ENCODE data around the gene CNOT3. TPM values are rescaled to one million over a fixed set of nuclear protein-coding genes. Genes with fewer than 3 reads are reported as not detected.

Gene CNOT3
- total and polyA plus RNA-seq, 4 experiments from 2014 or later, result 3.3 to 82.3 (median 50.5) TPM

DNA sequence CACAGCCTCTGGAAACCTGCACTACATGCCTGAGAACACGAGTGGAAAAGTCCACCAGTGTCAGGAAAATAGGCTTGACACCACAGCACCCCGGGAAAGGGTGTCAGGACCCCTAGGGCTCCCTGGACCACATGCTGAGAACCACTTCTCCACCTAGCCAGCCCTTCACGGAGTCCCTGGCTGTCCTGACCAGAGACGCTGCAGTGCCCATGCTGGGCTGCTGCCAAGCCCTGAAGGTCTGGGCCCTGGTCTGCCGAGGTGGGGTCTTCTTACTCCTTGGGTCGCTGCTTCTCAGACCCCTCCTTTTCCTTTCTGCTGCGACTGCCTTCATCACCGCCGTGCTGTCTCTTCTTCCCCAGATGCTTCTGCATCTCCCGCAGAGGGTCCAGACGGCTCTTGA is 18.9 kb downstream of the CNOT3 start:
- Mint-ChIP-seq H3K27me3 (no peaks in the 10 kb centered on the region), H3K36me3 (peaks cover 29 to 63% of the 10 kb centered on the region in 2 donors), H3K9me3 (no peaks in the 10 kb centered on the region), H3K4me1 (peaks cover 37 to 70% (median 52%) of the 10 kb centered on the region in 4 donors), H3K4me3 (no peak overlapping the region), H3K27ac (peak overlapping the region in 2 of 7 donors; percentile 6 to 55)
- ChIA-PET POLR2A (ENCODE audit: partially characterized antibody) (interaction anchor here (2.1 to 7.8 kb wide), 4 partner anchors 9 to 35 kb away, joined by 7 to 131 read pairs (median 10); partner anchors contain the start of genes CNOT3, MBOAT7 and TSEN34), CTCF (ENCODE audit: partially characterized antibody) (no interaction called here)
- Histone ChIP-seq H3K4me3 (ENCODE audit: low read length in 2 of 2) (no peak overlapping the region), H3K27ac (ENCODE audit: low read depth, low read length) (no peak overlapping the region), H3K27me3 (ENCODE audit: insufficient read depth, low read length) (no peaks in the 10 kb centered on the region), H3K4me1 (ENCODE audit: insufficient read depth, low read length) (peaks cover 63% of the 10 kb centered on the region), H3K36me3 (ENCODE audit: insufficient read depth, low read length) (peaks cover 66% of the 10 kb centered on the region), H3K9me3 (ENCODE audit: control insufficient read depth in 1 of 2, low read length in 2 of 2) (no peaks in the 10 kb centered on the region)
- DNase-seq, result no peak
- intact Hi-C loops (cut with micrococcal nuclease), result no loop called here

DNA sequence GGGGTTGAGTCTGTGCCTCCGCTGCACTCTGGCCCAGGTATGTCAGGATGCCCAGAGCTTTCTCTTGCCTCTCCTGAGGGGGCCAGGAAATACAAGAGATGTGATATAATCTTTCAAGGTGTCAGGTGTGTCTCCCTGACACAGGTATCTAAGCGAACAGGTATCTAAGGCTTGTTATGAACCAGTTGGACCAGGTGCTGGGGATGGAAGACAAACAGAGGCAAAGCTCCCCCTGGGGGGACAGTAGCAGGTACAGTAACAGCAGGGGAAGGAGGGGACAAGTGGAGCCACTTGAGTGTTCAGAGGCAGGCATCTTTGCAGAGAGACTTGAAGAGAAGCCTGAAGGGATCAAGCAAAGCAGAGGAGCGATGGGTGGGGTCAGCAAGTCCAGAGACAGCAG is 19.4 kb downstream of the CNOT3 start:
- H3K27ac ChIP-seq (ENCODE audit: low read depth, low read length), result no peak overlapping the region
- DNase-seq, result no peak
- POLR2A ChIA-PET (ENCODE audit: partially characterized antibody), result interaction anchor here (0.6 to 7.8 kb wide), 6 partner anchors 9 to 42 kb away, joined by 3 to 131 read pairs (median 10); partner anchors contain the start of genes CNOT3, MBOAT7, PRPF31 and TFPT
- no peaks in the 10 kb centered on the region for H3K9me3 ChIP-seq (ENCODE audit: control insufficient read depth in 1 of 2, low read length in 2 of 2)
- H3K4me3 ChIP-seq (ENCODE audit: low read length in 2 of 2), result no peak overlapping the region
- H3K4me1 ChIP-seq (ENCODE audit: insufficient read depth, low read length), result peaks cover 67% of the 10 kb centered on the region
- CTCF ChIA-PET (ENCODE audit: partially characterized antibody), result no interaction called here
- intact Hi-C loops (cut with micrococcal nuclease), result no loop called here
- H3K4me1 Mint-ChIP-seq, result peaks cover 37 to 75% (median 54%) of the 10 kb centered on the region in 4 donors
- no peaks in the 10 kb centered on the region for H3K27me3 Mint-ChIP-seq
- H3K9me3 Mint-ChIP-seq, result no peaks in the 10 kb centered on the region
- peaks cover 61% of the 10 kb centered on the region for H3K36me3 ChIP-seq (ENCODE audit: insufficient read depth, low read length)
- peak overlapping the region in 6 of 8 donors; percentile 29 to 54 (median 48) for H3K4me3 Mint-ChIP-seq
- H3K27me3 ChIP-seq (ENCODE audit: insufficient read depth, low read length), result no peaks in the 10 kb centered on the region
- H3K27ac Mint-ChIP-seq, result peak overlapping the region; percentile 30 to 86 (median 57)
- peaks cover 26 to 59% of the 10 kb centered on the region in 2 donors for H3K36me3 Mint-ChIP-seq

DNA sequence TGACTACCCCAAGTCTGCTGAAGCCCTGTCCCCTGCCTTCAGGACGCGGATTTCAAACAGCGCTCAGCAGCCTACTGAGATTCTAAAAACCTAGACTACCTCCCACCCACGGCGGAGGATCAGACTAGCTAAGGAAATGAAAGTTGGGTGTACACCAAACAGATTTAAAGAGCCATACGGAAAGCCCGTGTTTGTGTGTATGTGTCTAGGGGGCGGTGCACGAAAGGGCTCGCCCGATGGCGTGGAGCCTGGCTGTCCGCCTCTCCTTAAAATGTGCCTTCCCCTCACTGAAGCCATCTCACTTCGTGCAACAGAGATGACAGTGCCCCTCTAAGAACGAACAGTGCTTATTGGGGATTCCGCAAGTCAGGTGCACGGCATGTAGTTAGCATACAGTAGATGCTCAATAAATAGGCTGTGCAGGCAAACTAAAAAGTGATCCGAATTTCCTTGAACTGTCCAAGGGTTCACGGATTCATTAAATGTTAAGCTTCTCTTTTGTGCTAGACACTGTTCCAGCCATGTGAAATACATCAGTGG is 21.3 kb downstream of the CNOT3 start:
- Histone ChIP-seq H3K36me3 (ENCODE audit: insufficient read depth, low read length) (peaks cover 44% of the 10 kb centered on the region), H3K4me1 (ENCODE audit: insufficient read depth, low read length) (peaks cover 76% of the 10 kb centered on the region), H3K27ac (ENCODE audit: low read depth, low read length) (peak overlapping the region; percentile 78), H3K4me3 (ENCODE audit: low read length in 2 of 2) (peak overlapping the region; percentile 61 to 99), H3K9me3 (ENCODE audit: control insufficient read depth in 1 of 2, low read length in 2 of 2) (no peaks in the 10 kb centered on the region), H3K27me3 (ENCODE audit: insufficient read depth, low read length) (no peaks in the 10 kb centered on the region)
- CTCF ChIA-PET (ENCODE audit: partially characterized antibody), result interaction anchor here (1.0 to 3.0 kb wide), 4 partner anchors 22 to 360 kb away, joined by 4 to 10 read pairs (median 9); partner anchors contain the start of genes CNOT3 and MBOAT7
- POLR2A ChIA-PET (ENCODE audit: partially characterized antibody), result interaction anchor here (0.9 to 7.8 kb wide), 20 partner anchors 9 to 291 kb away, joined by 3 to 131 read pairs (median 5); partner anchors contain the start of genes CNOT3, LENG8, MBOAT7 and MYADM
- peaks cover 25 to 43% of the 10 kb centered on the region in 2 donors for H3K36me3 Mint-ChIP-seq
- intact Hi-C loops (cut with micrococcal nuclease), result loop anchor here (1.0 kb wide), 7 partner anchors 9 to 292 kb away; partner anchors contain the start of genes CNOT3, MYADM, NDUFA3 and PRPF31
- peak overlapping the region; percentile 93 to 100 (median 100) for H3K27ac Mint-ChIP-seq
- H3K9me3 Mint-ChIP-seq, result no peaks in the 10 kb centered on the region
- peak in 3 of 5 donors; percentile 30 to 54 (median 34) for DNase-seq
- no peaks in the 10 kb centered on the region for H3K27me3 Mint-ChIP-seq
- H3K4me3 Mint-ChIP-seq, result peak overlapping the region; percentile 99 to 100 (median 100)
- peaks cover 41 to 85% (median 58%) of the 10 kb centered on the region in 4 donors for H3K4me1 Mint-ChIP-seq

DNA sequence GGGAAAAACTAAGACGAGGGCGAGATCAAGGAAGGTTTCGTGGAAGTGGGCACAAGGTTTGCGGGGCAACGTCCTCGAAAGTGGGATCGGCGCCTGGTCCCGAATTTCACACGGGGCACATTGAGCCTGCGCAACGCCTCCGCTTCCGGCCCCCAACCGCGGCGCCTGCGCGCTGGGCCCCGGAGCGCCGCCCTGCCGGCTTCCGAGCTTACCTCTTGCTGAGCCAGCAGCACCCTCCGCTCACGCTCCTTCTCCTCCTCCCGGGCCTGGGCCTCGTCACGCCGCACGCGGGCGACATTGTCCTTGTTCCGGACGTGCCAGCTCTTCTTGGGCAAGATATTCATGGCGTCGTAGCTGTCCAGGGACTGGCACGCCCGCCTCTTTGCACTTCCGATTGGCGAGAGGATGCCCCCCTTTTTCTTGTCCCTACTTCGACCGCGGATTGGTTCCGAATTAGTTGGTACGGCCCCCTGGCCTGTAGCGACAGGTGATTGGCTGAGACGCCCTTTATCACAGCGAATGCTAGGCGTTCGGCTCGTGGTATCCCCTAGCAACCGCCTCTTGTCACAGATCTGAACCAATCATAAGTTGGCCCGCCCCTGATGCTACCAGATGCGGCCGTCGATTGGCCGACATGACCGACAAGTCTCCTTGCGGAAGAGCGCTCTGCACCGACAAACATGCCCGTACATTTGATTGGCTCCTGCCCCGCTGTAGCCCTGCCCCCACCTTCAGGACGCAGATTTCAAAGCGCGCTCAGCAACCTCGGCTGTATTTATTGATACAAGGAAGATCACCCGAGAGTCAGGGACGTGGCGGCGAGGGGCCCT is 22.0 kb downstream of the CNOT3 start, which contains the start of gene LENG1:
TSS of gene LENG1 (minus strand) at position 370 of the 830 bp plus-strand sequence. CDS start at position 344, 26 bp downstream.
- CTCF ChIA-PET (ENCODE audit: partially characterized antibody), result interaction anchor here (0.6 to 3.0 kb wide), 7 partner anchors 9 to 360 kb away, joined by 3 to 10 read pairs (median 4); partner anchors contain the start of genes CNOT3 and MBOAT7
- intact Hi-C loops (cut with micrococcal nuclease), result loop anchor here (1.0 kb wide), 7 partner anchors 9 to 292 kb away; partner anchors contain the start of genes CNOT3, MYADM, NDUFA3 and PRPF31
- no peaks in the 10 kb centered on the region for H3K27me3 ChIP-seq (ENCODE audit: insufficient read depth, low read length)
- peaks cover 37% of the 10 kb centered on the region for H3K36me3 ChIP-seq (ENCODE audit: insufficient read depth, low read length)
- H3K9me3 ChIP-seq (ENCODE audit: control insufficient read depth in 1 of 2, low read length in 2 of 2), result no peaks in the 10 kb centered on the region
- Mint-ChIP-seq H3K4me1 (peaks cover 39 to 85% (median 58%) of the 10 kb centered on the region in 4 donors), H3K9me3 (no peaks in the 10 kb centered on the region), H3K4me3 (peak within 1 kb of the TSS; percentile 99 to 100 (median 100)), H3K36me3 (peaks cover 20 to 37% of the 10 kb centered on the region in 2 donors), H3K27me3 (no peaks in the 10 kb centered on the region), H3K27ac (peak within 1 kb of the TSS; percentile 93 to 100 (median 100))
- peaks cover 75% of the 10 kb centered on the region for H3K4me1 ChIP-seq (ENCODE audit: insufficient read depth, low read length)
- peak; percentile 97 to 100 (median 100) for DNase-seq
- peak within 1 kb of the TSS; percentile 61 to 99 for H3K4me3 ChIP-seq (ENCODE audit: low read length in 2 of 2)
- POLR2A ChIA-PET (ENCODE audit: partially characterized antibody), result interaction anchor here (0.9 to 7.8 kb wide), 22 partner anchors 9 to 291 kb away, joined by 3 to 131 read pairs (median 5); partner anchors contain the start of genes CNOT3, LENG8, MBOAT7 and MYADM
- H3K27ac ChIP-seq (ENCODE audit: low read depth, low read length), result peak within 1 kb of the TSS; percentile 78

DNA sequence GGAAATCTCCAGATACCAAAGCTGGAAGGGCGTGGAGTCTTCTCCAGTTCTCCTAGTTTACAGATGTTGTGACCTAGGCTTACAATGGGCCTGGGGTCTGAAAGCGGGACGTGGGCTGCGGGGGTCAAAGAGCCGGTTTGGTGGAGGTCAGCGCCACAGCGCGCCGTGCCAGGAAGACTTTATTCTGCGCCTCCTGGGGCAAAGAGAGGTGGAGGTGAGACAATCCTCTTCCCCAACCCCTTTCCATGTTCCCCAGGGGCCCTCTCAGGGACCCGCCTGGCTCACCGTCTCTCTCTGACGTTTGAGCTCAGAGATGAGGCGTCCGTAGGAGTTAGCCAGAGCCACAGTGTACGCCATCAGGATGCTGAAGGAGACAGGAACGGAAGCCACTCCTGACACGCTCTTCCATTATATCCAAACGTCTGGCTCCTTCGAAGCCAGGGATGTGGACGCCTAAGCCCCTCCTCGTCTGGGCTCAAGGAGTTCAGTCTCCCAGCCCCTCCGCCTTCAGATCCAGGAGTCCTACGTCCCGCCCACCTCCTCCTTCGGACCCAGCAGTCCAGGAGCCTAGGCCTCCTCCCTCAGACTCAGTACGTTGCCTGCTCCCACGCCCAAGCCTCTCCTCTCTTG is 22.7 kb downstream of the CNOT3 start:
- Mint-ChIP-seq H3K27ac (peak overlapping the region; percentile 93 to 100 (median 100)), H3K27me3 (no peaks in the 10 kb centered on the region), H3K36me3 (peaks cover 14 to 30% of the 10 kb centered on the region in 2 donors), H3K4me3 (peak overlapping the region; percentile 99 to 100 (median 100)), H3K9me3 (no peaks in the 10 kb centered on the region), H3K4me1 (peaks cover 34 to 86% (median 55%) of the 10 kb centered on the region in 4 donors)
- Histone ChIP-seq H3K27me3 (ENCODE audit: insufficient read depth, low read length) (no peaks in the 10 kb centered on the region), H3K36me3 (ENCODE audit: insufficient read depth, low read length) (peaks cover 30% of the 10 kb centered on the region), H3K4me3 (ENCODE audit: low read length in 2 of 2) (peak overlapping the region; percentile 56 to 88), H3K27ac (ENCODE audit: low read depth, low read length) (peak overlapping the region; percentile 57), H3K4me1 (ENCODE audit: insufficient read depth, low read length) (peaks cover 74% of the 10 kb centered on the region), H3K9me3 (ENCODE audit: control insufficient read depth in 1 of 2, low read length in 2 of 2) (no peaks in the 10 kb centered on the region)
- POLR2A ChIA-PET (ENCODE audit: partially characterized antibody), result interaction anchor here (0.8 to 7.8 kb wide), 14 partner anchors 11 to 292 kb away, joined by 3 to 131 read pairs (median 7); partner anchors contain the start of genes CNOT3, LENG8, MBOAT7 and MYADM
- no peak for DNase-seq
- intact Hi-C loops (cut with micrococcal nuclease), result no loop called here
- CTCF ChIA-PET (ENCODE audit: partially characterized antibody), result interaction anchor here (0.6 to 3.0 kb wide), 6 partner anchors 8 to 361 kb away, joined by 3 to 10 read pairs (median 4); partner anchors contain the start of genes CNOT3 and MBOAT7

DNA sequence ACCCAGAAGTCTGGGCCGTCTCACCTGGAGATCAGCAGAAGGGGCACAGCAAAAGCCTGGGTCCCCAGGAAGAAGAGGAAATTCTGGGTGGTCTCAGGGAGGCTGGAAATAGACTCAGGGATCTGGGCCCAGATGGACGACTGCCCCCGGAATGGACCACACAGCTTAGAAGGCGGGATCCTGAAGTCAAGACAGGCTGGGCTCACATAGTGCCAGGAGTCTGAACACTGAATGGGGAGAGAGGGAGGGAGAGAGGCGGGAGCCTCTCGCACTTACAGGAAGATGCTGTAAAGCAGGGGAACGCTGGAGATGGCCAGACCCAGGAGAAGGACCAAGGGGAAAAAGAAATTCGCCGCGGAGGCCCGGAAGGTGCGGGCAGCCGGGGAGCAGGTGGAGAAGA is 23.3 kb downstream of the CNOT3 start:
- H3K27ac ChIP-seq (ENCODE audit: low read depth, low read length), result peak overlapping the region; percentile 57
- Mint-ChIP-seq H3K27ac (peak overlapping the region; percentile 93 to 100 (median 100)), H3K4me1 (peaks cover 34 to 84% (median 54%) of the 10 kb centered on the region in 4 donors)

More for the DNA sequence above, 23.3 kb downstream of the CNOT3 start:
- peaks cover 24% of the 10 kb centered on the region for H3K36me3 ChIP-seq (ENCODE audit: insufficient read depth, low read length)
- Mint-ChIP-seq H3K4me3 (peak overlapping the region in 7 of 8 donors; percentile 99 to 100 (median 100)), H3K27me3 (no peaks in the 10 kb centered on the region), H3K36me3 (peaks cover 12 to 27% of the 10 kb centered on the region in 2 donors), H3K9me3 (no peaks in the 10 kb centered on the region)
- H3K9me3 ChIP-seq (ENCODE audit: control insufficient read depth in 1 of 2, low read length in 2 of 2), result no peaks in the 10 kb centered on the region
- H3K4me1 ChIP-seq (ENCODE audit: insufficient read depth, low read length), result peaks cover 68% of the 10 kb centered on the region
- CTCF ChIA-PET (ENCODE audit: partially characterized antibody), result interaction anchor here (1.0 to 3.0 kb wide), 2 partner anchors 29 to 105 kb away, joined by 3 to 10 read pairs; partner anchors contain the start of gene MBOAT7
- DNase-seq, result no peak
- POLR2A ChIA-PET (ENCODE audit: partially characterized antibody), result interaction anchor here (0.8 to 7.8 kb wide), 6 partner anchors 22 to 48 kb away, joined by 3 to 131 read pairs (median 14); partner anchors contain the start of genes CNOT3, MBOAT7, PRPF31 and RPS9
- H3K4me3 ChIP-seq (ENCODE audit: low read length in 2 of 2), result peak overlapping the region in 1 of 2 donors; percentile 56
- H3K27me3 ChIP-seq (ENCODE audit: insufficient read depth, low read length), result no peaks in the 10 kb centered on the region
- intact Hi-C loops (cut with micrococcal nuclease), result no loop called here
